HG03439 (cell line): ENCODE results near the gene IFT122.
"Not testable (repeated sequence)": the region's sequence is repeated elsewhere in the genome, so short reads cannot be mapped to it uniquely, and the experiment has no call there.

Experiments used
- ATAC-seq: cut with Tn5 transposase; IDR thresholded peaks from one replicate; pipeline ENCODE4 v1.9.1; 2021; ENCODE audit warnings: mild to moderate bottlenecking, moderate library complexity; ENCODE audit not compliant: unreplicated experiment

IFT122 gene

DNA sequence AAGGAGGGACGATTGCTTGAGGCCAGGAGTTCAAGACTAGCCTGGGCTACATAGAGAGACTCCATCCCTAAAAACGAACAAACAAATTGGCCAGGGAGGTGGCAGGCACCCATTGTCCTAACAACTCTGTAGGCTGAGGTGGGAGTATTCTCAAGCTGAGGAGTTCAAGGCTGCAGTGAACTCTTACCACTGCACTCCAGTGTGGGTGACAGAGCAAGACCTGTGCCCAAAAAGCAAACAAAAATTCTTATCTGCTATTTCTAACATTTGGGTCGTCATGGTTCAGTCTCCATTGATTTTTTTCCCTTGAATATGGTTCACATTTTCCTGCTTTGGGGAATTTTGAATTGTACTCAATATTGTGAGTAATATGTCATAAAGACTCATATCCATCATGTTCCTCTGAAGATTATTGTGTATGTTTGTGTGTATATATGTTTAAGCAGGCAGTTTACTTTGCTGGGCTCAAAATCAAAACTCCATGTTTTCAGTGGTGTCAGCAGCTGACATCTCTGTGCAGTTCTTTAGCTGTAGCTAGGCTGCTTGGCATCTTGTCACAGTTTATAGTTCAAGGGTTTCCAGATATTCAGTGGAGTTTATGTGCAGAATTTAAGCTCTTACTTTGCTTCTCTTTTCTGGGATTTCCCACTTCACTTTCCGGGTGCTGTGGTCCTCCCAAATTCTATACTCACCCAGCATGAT is 33.2 kb downstream of the IFT122 start:
- no peak for ATAC-seq

DNA sequence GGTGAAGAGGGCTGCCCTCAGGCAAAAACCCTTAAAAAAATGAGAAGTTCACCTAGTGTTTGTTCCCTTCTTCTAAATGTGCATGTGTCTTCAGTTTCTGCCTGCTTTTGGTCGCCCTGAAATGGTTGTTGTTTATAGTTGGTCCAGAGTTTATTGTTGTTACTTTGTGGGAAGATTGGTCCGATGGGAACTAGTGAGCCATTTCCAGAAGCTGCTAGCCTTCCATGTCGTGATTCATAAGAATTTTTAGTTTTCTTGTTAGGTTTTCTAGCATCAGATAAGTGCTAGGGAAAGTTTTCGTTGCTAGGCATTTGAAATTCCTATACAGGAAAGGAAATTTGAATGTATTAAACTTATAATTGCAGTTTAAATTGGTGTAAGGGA is 33.7 kb downstream of the IFT122 start:
- ATAC-seq = no peak

DNA sequence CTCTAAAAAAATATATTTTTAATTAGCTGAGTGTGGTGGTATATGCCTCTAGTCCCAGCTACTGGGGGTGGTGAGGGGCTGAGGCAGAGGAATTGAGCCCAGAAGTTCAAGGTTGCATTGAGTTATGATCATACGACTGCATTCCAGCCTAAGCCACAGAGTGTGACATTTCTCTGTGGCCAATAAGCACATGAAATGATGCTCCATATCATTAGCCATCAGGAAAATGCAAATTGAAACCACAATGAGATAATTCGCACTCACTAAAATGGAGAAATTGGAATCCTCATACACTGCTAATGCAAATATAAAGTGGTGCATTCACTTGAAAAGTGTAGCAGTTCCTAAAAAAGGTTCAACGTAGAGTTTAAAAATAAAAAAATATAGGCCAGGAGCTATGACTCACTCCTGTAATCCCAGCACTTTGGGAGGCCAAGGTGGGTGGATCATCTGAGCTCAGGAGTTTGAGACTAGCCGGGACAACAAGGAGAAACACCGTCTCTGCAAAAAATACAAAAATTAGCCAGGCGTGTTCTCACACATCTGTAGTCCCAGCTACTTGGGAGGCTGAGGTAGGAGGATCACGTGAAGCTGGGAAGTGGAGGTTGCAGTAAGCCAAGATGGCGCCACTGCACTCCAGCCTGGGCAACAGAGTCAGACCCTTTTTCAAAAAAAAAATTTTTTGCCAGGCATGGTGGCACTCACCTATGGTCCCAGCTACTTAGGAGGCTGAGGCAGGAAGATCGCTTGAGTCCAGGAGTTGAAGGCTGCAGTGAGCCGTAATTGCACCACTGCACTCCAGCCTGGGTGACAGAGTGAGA is 35.2 kb downstream of the IFT122 start:
- no peak for ATAC-seq

DNA sequence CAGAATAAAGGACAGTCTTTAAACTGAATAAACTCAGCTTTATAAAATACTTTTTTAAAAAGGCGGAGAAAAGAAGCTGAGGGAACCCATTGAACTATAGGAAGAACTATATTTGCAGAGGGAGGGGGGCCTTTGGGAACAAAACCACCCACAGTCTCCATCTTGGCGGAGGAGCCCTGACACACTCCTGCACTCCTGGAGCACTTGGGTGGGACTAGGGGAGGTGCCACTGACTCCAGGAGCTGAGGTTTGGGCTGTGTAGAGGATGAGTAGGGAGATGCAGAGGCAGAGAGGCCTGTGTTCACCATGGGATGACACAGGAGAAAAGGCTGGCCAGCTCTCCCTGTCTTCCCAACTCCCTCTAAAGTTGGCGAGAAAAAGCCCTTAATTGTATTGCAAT is 35.8 kb downstream of the IFT122 start:
- no peak for ATAC-seq

DNA sequence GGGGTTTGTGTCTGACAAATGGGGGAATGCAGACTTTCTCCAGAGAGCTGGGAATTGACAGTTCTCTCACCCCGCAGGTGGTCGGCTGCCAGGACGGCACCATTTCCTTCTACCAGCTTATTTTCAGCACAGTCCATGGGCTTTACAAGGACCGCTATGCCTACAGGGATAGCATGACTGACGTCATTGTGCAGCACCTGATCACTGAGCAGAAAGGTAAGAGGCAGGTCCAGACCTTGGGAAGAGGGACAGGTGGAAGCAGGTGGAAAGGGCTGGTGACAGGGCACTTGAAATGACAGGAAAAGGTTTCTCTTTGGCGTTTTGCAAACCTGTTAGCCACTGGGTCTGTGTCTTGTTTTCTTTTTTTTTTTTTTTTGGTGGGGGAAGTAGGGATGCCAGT is 36.6 kb downstream of the IFT122 start:
- no peak for ATAC-seq

DNA sequence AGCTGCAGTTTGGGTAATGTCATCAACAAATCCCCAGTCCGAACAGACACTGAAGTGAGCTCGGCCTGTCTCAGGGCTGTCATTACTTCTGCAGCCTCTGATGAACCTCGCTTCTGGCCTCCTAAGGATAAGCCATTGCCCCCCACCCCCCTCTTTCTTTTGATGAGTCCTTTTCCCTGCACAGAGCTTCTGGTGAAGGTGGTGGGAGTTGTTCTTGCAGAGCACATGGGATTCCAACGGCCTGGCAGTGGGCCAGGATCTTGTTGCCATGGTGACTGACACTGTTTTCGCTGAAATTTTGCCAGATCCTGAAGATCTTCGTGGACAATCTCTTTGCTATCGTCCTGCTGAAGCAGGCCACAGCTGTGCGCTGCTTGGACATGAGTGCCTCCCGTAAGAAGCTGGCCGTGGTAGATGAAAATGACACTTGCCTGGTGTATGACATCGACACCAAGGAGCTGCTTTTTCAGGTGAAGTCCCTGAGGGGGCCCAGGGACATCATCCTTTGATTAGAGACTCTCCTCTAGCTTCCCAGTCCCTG is 41.3 kb downstream of the IFT122 start:
- ATAC-seq = not testable (repeated sequence)

DNA sequence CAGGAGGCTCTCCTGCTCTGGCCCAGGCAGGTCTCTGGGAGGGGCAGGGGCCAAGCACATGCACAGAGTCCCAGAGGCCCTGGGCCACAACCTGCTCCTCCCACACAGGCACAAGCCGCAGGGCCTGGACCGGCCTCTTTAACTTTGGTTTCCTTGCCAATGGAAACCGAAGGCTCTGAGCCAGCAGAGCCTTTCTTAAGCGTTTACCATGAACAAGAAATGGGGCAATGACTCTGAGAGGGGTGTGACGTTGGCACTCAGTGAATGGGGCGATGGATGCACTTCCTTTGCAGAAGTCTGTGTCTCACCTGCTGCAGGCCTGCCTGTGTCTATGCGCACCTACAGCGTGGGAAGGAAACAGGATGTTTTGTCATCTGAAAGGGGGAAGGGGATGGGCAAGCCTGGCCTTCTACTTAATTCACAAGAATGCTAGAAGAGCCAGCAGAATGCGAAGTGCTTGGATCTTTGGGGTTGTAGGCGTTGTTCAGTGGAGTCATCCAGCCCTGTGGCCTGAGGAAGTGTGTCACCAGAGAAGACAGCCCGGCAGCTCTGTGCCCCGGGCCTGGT is 41.8 kb downstream of the IFT122 start:
- no peak for ATAC-seq

DNA sequence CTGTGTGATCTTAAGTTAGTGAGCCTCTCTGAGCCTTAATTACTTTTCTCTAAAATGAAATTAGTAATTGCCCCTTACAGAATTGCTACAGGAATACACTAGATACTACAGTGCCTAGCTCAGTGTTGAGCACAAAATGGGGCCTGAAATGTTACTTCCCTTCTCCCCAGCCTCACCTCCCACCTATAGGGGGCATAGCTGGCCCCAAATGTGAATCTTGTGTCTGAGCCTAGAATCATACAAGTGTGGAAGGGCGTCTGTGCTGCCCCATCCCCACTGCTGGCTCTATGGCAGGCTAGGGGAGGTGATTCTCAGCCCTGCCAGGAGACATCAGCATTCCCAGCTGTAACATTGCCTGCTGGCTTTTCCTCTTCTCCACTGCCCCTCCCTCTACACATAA is 42.7 kb downstream of the IFT122 start:
- ATAC-seq = no peak

DNA sequence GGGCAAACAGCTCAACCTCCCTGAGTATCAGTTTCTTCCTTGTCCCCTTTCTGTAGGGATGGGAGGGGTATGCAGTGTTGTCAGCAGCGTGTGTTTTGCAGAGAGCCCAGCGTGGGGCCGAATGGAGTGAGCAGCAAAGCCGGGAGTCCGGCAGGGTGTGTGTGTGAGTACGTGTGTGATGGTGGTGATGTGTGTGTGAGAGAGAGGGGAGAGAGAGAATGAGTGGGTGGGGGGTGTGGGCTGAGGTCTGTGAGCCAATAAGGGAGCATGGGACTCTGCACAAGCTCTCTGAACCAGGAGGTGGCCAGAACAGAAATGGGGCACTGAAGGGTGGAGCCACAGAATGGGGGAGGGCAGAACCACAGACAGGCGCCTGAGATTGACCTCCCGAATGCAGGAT is 43.8 kb downstream of the IFT122 start:
- ATAC-seq = no peak

DNA sequence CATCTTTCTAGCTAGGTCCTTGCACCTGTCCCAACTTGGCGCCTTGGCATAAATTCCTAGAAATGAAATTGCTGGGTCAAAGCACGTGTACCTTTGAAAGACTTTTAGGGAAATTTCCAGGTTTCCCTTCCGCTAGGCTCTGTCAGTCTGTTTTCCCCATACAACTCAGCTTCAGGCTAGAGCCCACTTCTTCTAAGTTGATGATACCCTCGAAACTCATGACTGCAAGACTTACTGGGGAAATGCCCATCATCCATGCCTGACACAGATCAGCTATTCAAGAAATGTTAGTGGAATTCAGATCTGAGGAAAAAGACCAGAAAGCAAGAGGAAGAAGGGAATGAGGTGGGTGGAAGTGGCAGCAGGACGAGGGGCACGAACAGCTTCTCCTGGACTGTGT is 45.1 kb downstream of the IFT122 start:
- ATAC-seq = not testable (repeated sequence)

DNA sequence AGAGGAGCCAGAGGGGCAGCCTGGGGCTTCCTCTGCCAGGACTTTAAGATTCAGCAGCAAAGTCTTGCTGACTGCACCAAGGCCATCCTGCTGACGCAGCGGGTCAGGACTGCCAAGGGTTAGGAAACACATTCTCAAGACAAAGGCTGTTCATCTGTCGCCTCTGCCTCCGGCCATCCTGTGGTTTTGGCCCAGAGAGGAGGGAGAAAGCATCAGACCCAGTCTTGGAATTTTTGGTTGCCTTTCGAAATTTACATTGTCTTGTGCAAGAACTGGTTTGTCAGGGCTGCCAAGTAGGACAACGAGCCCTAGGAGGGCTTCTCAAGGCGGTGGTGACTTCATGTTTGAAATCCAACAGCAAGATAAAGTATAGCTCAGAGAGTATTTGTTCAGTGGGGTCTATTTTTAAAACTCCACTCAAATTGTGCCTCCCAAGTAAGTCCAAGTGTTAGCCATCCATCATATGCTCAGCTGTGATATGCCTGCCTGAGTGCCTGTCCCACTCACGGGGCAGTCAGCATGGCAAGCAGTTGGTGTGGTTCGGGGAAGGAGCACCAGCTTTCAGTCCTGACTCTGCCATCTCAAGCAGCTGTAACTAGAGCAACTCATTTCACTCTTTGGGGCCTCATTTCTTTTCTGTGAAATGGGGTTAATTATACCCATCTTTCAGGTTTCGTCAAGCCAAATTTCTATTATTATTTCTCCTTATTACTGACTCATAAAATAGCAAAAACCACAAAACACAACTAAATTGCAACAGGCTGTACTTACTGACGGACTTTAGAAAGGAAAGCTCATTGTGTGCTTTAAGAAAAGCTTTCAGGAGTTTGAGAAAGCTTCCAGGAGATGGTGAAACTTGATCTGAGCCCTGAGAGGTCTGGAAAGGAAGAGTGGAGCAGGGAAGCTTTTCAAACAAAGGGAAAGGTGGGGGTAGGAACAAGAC is 46.0 kb downstream of the IFT122 start:
- no peak for ATAC-seq

DNA sequence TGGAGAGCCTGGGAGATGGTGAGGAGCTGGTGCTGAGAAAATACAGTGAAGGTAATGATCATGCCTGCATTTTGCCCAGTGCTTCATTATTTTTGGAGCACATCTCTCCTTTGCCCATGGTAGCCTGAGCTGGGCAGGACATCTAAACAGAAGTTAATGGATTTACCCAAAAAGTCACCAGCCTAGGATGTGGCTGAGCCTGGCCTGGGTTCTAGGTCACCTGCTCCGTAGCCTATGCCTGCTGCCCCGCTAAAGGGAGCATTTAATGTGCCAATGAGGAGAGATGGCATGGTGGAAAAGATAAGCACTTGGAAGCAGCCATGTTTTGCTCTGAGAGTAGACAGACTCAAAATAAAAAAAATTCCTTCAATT is 46.6 kb downstream of the IFT122 start:
- ATAC-seq = no peak

DNA sequence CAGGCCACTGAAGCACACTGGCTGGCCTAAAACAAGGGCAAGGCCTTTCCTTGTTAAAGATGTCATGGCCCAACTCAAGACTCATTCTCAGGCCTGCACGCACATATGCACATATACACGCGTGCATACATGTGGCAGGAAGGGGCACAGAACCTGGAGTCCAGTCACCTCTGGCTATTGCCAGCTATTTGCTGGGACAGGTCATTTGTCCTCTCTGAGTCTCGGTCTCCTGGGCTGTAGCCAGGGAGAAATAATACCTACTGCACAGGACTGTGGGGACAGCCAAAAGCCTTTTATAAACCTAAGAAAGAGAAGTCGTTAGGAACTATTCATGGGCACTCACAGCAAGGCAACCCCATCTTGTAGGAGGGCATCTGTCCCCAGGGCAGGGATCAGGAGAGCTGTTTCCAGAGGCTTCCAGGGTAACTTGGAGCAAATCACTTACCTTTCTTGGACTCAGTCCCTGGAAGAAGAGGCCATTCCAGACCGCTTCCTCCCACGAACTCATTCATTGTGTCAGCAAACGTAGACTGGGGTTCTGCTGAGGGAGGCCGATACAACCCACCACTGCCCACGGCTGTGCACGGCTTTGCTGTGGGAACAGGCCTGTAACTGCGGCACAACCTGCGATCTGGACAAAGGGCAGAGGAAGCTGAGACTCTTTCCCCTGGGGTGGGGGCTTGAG is 47.3 kb downstream of the IFT122 start:
- no peak for ATAC-seq

DNA sequence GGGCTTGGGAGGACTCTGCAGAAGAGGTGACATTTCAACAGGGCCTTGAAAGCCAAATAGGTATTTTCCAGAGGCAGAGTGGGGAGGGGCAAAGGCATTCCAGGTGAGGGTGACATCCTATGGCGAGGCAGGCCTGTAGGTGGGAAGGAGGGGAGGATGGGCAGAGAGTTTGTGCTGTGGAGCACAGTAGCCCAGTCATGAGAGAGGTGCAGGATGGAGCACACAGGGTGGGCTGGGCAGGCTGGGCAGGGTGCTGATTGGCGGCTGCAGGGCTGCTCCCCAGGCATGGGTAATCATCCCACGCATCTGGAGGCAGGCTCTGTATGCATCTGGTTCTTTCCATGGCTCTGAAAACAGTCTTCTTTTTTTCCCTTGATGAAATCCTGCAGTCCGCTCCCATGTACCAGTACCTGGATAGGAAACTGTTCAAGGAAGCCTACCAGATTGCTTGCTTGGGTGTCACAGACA is 47.9 kb downstream of the IFT122 start:
- ATAC-seq = not testable (repeated sequence)

DNA sequence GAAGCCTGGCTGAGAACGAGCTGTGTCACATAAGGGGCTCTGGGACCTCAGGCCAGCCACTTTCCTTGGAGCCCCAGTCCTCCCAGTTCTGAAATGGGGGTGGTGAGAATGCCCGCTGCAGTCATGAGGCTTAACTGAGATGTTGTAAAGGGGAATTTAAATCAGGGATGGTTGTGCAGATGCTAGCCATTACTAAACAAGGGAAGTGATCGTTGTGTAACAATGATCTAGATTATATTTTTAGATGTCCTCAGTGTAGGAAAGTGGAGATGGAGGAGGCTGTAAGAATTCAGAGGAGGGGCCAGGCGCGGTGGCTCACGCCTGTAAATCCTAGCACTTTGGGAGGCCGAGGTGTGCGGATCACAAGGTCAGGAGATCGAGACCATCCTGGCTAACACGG is 49.2 kb downstream of the IFT122 start:
- ATAC-seq = not testable (repeated sequence)

DNA sequence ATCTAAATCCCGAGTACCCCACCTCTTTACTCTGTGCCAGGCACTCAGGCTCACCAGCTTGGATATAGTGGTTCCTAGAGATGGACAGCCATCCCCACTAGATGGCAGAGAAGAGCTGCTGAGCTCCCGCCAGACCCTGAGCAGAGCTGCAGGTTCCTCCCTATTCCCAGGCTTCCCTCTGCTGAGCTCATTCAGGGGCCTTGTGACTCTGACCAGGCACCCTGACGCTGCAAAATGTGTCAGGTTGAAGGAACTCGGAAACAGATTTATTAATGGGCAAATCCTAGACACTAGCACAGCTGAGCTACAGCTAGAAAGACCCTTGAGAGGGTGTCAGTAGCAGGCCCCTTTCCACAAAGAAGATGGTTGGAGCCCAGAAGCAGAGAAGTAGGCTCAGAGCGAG is 50.2 kb downstream of the IFT122 start:
- peak; percentile 57 for ATAC-seq

DNA sequence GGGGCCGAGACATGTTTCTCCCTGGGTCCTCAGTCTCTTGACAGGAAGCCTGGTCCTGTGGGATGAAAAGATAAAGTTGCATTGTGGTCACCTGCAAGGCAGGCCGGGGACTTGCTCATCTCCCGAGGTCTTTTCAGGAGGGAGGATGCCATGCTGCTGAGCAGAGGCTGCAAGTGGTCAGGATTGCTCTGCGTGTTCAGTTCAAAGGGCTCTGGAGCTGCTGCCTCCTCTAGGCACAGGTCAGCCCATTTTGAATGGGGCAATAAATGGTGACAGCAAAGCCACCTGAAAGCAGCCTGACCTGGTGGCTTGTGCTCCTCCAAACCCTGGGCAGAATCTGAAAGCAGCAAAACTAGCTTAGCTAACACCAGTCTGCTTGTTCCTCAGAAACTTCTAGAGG is 51.1 kb downstream of the IFT122 start:
- ATAC-seq = not testable (repeated sequence)

DNA sequence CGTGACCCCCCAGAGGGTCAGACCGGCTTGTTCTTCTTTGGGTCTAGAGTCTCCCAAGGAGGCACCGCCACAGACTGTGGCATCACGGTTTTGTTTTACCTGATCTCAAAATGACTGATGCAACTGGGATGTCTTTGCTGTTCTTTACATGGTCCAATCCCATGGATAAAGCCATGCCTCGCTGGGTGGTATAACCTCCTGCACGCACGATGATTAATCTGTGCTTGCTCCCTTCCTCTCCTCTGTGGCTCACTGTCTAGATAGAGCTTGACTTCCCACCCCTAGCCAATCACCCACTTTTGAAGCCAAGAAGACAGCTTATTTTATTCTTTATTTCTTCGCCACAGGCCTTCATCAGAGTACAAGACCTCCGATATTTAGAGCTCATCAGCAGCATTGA is 51.8 kb downstream of the IFT122 start:
- ATAC-seq = no peak

DNA sequence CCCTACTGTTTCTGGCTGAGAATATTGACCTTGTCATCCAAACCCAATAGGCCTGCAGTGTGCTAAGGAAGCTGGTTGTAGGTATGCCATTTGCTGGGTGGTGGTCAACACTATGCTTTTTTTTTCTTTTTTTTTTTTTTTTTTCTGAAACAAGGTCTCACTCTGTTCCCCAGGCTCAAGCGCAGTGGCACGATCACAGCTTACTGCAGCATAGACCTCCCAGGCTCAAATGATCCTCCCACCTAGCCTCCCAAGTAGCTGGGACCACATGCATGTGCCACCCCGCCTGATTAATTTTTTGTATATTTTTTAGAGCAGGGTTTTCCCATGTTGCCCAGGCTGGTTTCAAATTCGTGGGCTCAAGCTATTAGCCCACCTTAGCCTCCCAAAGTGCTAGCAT is 52.7 kb downstream of the IFT122 start:
- no peak for ATAC-seq

DNA sequence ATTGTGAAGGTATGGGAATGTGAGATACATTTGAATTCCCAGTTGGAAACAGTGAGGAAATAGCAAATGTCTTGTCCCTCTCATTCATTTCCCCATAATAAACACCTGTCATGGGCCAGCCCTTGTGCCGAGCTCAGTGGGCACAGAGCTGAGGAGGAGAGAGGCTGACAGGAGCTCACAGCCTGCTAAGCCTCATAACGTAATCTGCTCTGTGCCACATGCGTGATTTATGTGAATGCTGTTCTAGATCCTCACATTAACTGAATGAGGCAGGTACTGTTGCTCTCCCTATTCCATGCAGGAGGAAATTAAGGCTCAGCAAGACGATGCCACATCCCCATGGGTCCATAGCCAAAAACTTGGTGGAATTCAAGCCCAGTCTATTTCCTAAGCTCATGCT is 53.2 kb downstream of the IFT122 start:
- no peak for ATAC-seq
